ENCODE data around the gene RAI1.
"Not testable (repeated sequence)": the region's sequence is repeated elsewhere in the genome, so short reads cannot be mapped to it uniquely, and the experiment has no call there.

The RAI1 gene

GRCh38 chr17:17682737-17683680 is 1.8 kb downstream of the RAI1 start:
- FAIRE-seq, result no peak

GRCh38 chr17:17683710-17684365 is 2.6 kb downstream of the RAI1 start:
- no peak for FAIRE-seq

- FAIRE-seq, result no peak
Measured at GRCh38 chr17:17684906-17685774, 3.9 kb downstream of the RAI1 start.

DNA sequence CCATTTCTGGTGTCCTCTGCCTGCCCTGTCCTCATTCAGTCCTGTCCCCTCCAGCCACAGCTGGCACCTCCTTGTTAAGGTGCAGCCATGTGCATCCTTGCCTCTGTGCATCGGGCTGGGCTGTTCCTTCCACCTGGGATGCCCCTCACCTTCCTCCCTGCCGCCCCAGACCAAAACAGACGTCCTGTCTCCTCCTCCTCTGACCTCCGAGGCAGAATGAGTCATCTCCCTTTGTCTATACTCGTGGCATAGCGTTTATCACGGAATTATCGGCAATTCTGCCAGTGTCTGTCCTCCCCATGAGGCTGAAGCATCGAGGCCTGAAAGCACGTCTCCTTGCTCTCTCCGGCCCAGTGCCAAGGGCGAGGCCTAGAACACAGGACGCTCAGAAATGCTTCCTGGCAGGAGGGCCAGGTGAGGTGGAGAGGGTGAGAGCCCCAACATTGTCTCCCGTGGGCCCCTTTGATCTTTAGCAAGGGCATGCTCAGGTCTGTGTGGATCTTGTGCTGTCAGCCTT is 4.6 kb downstream of the RAI1 start:
- no peak for FAIRE-seq

DNA sequence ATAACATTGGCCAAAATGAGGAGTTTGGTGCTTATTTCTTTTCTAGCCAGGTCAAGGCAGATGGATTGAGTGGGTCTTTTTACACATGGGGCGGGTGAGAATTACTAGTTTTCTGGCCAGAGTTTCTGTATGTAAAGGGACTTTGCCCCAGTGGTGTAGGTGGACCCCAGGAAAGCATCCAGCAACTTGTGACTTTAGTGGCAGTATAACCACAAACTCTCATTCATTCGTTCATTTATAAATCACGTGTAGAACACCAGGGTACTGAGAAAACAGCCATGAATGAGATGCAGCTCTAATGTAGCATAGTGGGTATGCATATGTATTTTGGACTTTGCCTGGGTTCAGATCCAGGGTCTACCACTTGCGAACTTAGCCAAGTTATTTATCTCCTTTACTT is 8.1 kb downstream of the RAI1 start:
- no peak for FAIRE-seq

- FAIRE-seq, result not testable (repeated sequence)
Measured at GRCh38 chr17:17690233-17690632, 9.0 kb downstream of the RAI1 start.

- FAIRE-seq, result no peak
Measured at GRCh38 chr17:17691468-17692263, 10.4 kb downstream of the RAI1 start.

DNA sequence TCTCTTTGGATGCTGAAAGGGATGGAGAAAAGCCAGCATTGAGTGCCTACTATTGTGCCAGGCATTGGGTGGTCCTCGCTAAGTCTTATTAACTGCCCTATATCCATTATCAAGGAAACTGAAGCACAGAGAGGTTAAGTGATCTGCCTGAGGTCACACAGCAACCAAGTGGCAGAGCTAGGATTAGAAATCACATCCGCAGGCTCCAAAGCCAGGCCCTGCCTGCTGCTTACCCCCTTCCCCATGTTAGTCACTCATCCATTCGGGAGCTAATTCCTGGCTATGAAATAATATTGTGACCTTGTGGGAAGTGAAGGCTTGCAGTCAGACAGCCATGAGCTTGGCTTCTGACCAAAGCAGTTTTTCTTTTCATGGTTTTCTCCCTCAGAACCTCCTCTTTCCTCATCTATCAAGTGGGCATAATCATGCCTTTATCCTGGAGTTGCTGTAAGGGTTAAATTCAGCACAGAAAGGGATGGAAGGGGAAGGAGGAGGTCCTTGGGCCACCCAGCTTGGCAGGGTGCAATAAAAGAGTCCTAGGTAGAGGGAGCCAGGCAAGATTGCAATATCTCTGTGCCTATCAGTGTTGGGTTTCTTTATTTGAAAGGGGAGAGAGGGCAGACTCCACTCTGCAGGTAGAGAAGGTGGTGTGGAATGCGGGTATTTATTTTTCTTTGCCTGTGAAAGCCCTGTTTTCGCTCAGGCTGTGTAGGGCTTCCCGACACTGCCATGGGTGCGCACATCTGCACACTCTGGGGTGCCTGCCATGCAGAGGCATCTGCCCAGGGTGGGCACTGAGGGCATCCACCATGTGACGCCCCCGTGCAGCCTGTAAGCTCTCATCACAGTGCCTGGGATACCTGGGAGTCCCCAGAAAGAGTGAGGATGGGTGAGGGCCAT is 11.3 kb downstream of the RAI1 start:
- no peak for FAIRE-seq

DNA sequence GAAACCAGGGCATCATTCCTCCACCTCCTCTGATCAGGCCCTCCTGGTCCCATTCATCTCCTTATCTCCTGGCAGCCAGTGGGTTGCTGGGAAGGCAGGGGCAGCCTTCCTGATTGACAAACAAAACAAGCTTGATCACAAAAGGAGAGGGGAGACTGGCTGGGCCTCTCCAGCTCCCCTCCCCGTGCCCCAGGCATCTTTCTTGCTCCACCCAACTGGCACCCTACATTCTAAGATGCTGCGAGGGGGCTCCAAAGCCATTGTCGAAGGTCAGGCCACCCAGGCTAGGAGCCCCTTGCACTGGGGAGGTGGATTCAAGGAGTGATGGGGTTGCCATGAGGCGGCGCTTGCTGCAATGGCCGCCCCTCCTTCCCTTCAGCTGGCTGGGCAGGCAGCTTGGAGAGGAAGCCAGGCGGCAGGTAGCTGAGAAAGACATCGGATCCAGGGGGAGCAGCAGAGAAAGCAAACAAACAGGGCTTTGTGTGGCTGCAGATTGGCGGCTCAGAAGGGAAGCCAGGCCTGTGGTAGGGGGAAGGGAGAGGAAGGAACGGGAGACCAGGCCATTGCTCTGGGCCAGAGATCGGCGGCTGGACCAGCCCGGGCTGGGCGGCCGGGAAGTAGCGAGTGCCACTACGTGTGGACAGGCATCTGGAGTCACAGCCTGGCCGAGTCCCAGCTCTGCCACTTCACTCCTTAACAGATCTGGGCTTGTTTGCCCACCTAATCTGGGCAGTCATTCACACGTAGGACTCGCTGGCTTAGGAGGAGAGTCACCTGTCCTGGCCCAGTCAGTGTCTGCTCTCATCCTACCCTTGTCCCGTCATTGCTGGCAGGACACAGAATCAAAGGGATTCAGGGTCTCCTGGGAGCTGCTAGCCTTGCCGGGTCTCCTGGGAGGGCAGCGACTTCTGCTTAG is 12.3 kb downstream of the RAI1 start:
- FAIRE-seq, result no peak

- FAIRE-seq, result no peak
Measured at GRCh38 chr17:17694169-17695081, 13.2 kb downstream of the RAI1 start.

GRCh38 chr17:17696085-17696484 is 14.8 kb downstream of the RAI1 start:
- no peak for FAIRE-seq

DNA sequence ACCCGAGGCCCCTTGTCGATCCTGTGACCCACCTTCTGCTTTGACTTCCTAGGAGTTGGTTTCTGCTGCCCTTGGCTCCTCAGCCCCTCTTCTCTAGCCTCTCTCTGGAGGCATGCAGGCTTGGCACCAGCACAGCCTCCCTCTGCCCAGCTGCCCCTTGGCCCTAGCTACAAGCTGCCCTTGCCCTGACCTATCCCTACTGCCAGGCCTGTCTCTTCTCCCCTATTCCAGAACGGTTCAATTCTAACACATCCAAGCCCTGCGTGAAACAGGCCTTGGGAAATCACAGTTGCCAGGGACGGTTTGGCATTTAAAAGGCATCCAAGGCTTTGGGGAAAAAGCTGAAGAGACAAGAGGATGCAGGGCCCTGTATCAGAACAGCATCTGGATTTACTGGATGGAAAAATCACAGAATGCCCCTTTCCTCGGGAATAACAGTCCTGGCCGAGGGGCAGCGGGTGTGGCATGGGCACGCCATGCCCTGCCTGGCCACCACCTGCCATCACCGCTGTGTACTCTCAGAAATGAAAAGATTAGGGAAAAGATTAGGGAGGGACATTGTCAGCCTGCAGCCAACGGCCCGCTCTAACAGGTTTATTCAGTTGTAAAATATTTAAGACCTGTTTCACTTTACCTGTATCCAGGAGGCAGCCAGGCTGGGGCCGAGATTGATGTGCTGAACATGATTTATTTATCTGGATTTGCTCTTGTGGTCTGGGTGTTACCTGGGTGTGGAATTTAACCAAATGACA is 15.8 kb downstream of the RAI1 start:
- FAIRE-seq, result no peak

- FAIRE-seq, result no peak
Measured at GRCh38 chr17:17698371-17698770, 17.1 kb downstream of the RAI1 start.

GRCh38 chr17:17698869-17699351 is 17.7 kb downstream of the RAI1 start:
- no peak for FAIRE-seq

DNA sequence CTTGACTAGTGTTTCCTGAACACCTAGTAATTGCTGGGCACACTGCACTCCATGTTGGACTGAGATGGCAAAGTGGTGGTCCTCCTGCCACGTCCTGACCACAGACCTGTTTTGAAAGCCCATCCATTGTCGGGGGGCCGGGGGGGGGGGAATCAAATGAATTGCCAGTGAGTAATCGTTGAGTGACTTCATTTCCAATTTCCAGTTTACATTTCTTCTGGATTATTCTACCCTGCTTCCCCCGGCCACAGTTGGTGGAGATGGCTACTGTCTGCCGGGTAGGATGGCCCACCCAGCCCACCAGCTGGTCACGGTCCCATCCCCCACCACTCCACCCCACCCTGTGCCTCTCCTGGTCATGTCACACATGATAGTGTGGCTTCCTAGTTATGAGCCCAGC is 18.2 kb downstream of the RAI1 start:
- no peak for FAIRE-seq

- FAIRE-seq, result no peak
Measured at GRCh38 chr17:17700251-17700969, 19.2 kb downstream of the RAI1 start.

- FAIRE-seq, result no peak
Measured at GRCh38 chr17:17701112-17701511, 19.9 kb downstream of the RAI1 start.

All from endometrium (tissue), 2 donors.